GM23338 (cell line): Measurements from ENCODE around the gene NPDC1. TPM values are rescaled to one million over a fixed set of nuclear protein-coding genes. Genes with fewer than 3 reads are reported as not detected.

ENCODE experiments used
- ATAC-seq: fragments of 200-7000 bp; cut with Tn5 transposase; 3 replicates; pipeline ENCODE4 v1.9.1; 2020
- DNase-seq: peaks from one replicate; pipeline ENCODE4 v3.0.0-alpha.2; 2015; ENCODE audit warnings: low spot score
- H2AFZ ChIP-seq: fragments of 200-600 bp; sonication (generic); 2 replicates; pipeline ENCODE4 v1.8.0; 2016; ENCODE audit warnings: antibody characterized with exemption, mild to moderate bottlenecking, moderate library complexity
- H3F3A ChIP-seq: fragments of 200-600 bp; sonication (generic); replicated peaks from 2 replicates; pipeline ENCODE4 v1.8.0; 2017; ENCODE audit warnings: antibody characterized with exemption, mixed run types, low read depth
- H3K27ac ChIP-seq: fragments of 200-600 bp; sonication (generic); 2 replicates; pipeline ENCODE4 v1.6.1; 2016; ENCODE audit warnings: low read depth
- H3K27me3 ChIP-seq: fragments of 200-600 bp; sonication (generic); 2 replicates; pipeline ENCODE4 v1.8.0; 2016; ENCODE audit warnings: mild to moderate bottlenecking, mixed run types, moderate library complexity; ENCODE audit not compliant: insufficient read depth
- H3K36me3 ChIP-seq: fragments of 200-600 bp; sonication (generic); 2 replicates; pipeline ENCODE4 v1.8.0; 2016; ENCODE audit warnings: mild to moderate bottlenecking; ENCODE audit not compliant: insufficient read depth
- H3K4me1 ChIP-seq: fragments of 200-600 bp; sonication (generic); 2 replicates; pipeline ENCODE4 v1.8.0; 2016; ENCODE audit warnings: mild to moderate bottlenecking, moderate library complexity; ENCODE audit not compliant: insufficient read depth
- H3K4me2 ChIP-seq: fragments of 200-600 bp; sonication (generic); 2 replicates; pipeline ENCODE4 v1.7.1; 2017; ENCODE audit warnings: mixed run types
- H3K4me3 ChIP-seq: fragments of 200-600 bp; sonication (generic); 2 replicates; pipeline ENCODE4 v1.6.1; 2016; ENCODE audit warnings: mixed run types
- H3K79me2 ChIP-seq: fragments of 200-600 bp; sonication (generic); replicated peaks from 2 replicates; pipeline ENCODE4 v1.8.0; 2017; ENCODE audit warnings: mild to moderate bottlenecking; ENCODE audit not compliant: insufficient read depth
- H3K9me2 ChIP-seq: fragments of 200-600 bp; sonication (generic); 2 replicates; pipeline ENCODE4 v1.8.0; 2017; ENCODE audit not compliant: insufficient read depth
- H4K20me1 ChIP-seq: fragments of 200-600 bp; sonication (generic); replicated peaks from 2 replicates; pipeline ENCODE4 v1.8.0; 2017; ENCODE audit warnings: mild to moderate bottlenecking; ENCODE audit not compliant: insufficient read depth
- H3K27ac Mint-ChIP-seq: 2 replicates; pipeline ENCODE4 v1.8.0; 2020; ENCODE audit warnings: inconsistent platforms, mild to moderate bottlenecking, moderate library complexity, mixed read lengths
- H3K27me3 Mint-ChIP-seq: 3 replicates; pipeline ENCODE4 v1.8.0; 2022; ENCODE audit warnings: low read depth, mild to moderate bottlenecking, moderate library complexity, mixed read lengths, inconsistent platforms; ENCODE audit not compliant: insufficient read depth, poor library complexity
- H3K36me3 Mint-ChIP-seq: 3 replicates; pipeline ENCODE4 v1.8.0; 2021; ENCODE audit warnings: low read depth, mild to moderate bottlenecking, inconsistent platforms, moderate library complexity, mixed read lengths
- H3K4me1 Mint-ChIP-seq: 3 replicates; pipeline ENCODE4 v1.8.0; 2020; ENCODE audit warnings: mild to moderate bottlenecking, inconsistent platforms, mixed read lengths
- H3K4me3 Mint-ChIP-seq: 3 replicates; pipeline ENCODE4 v1.8.0; 2021; ENCODE audit warnings: moderate library complexity, mild to moderate bottlenecking, inconsistent platforms, mixed read lengths
- H3K9me3 Mint-ChIP-seq: 3 replicates; pipeline ENCODE4 v1.8.0; 2020; ENCODE audit warnings: moderate library complexity, mild to moderate bottlenecking, inconsistent platforms, mixed read lengths
- CREB1 ChIP-seq: fragments of 250-450 bp; sonication (Bioruptor Pico); IDR thresholded peaks from 2 replicates; pipeline ENCODE4 v1.5.0; 2020; ENCODE audit warnings: low read depth, mild to moderate bottlenecking, moderate library complexity
- EZH2 ChIP-seq: fragments of 200-600 bp; sonication (generic); IDR thresholded peaks from one replicate; pipeline ENCODE4 v1.8.0; 2017; ENCODE audit warnings: antibody characterized with exemption, mild to moderate bottlenecking, low read depth; ENCODE audit not compliant: unreplicated experiment
- EZH2phosphoT487 ChIP-seq: fragments of 200-600 bp; sonication (generic); IDR thresholded peaks from one replicate; pipeline ENCODE4 v1.8.1; 2018; ENCODE audit warnings: antibody characterized with exemption; ENCODE audit not compliant: unreplicated experiment
- JUNB ChIP-seq: IDR thresholded peaks from one replicate; pipeline ENCODE4 v1.6.1; 2016; ENCODE audit warnings: antibody characterized with exemption; ENCODE audit not compliant: unreplicated experiment
- NANOG ChIP-seq: IDR thresholded peaks from 2 replicates; pipeline ENCODE4 v1.6.1; 2016; ENCODE audit warnings: antibody characterized with exemption, borderline replicate concordance
- STAT1 ChIP-seq: IDR thresholded peaks from one replicate; pipeline ENCODE4 v1.6.1; 2016; ENCODE audit warnings: antibody characterized with exemption; ENCODE audit not compliant: unreplicated experiment
- ZNF114 ChIP-seq: fragments of 250-450 bp; sonication (Bioruptor Pico); IDR thresholded peaks from 2 replicates; pipeline ENCODE4 v1.5.0; 2020; ENCODE audit warnings: mild to moderate bottlenecking, moderate library complexity
- ZNF331 ChIP-seq: fragments of 250-450 bp; sonication (Bioruptor Pico); IDR thresholded peaks from 2 replicates; pipeline ENCODE4 v1.5.0; 2020; ENCODE audit warnings: low read depth, mild to moderate bottlenecking, moderate library complexity
- polyA plus RNA-seq: library from polyadenylated mRNA; unstranded; fragments of >200 nt; fragmentation: Nextera tagmentation; extraction: Ambion mirVana; gene quantifications from 2 replicates; pipeline ENCODE4 v1.2.1, GENCODE V29; 2016
- total RNA-seq: library from RNA; depleted of rRNA; stranded (reverse); fragments of >200 nt; shearing (Covaris generic); gene quantifications from 2 replicates; pipeline ENCODE4 v1.2.3, GENCODE V29; 2014
- TF ChIP-seq, protein P1 (sequence below): fragments of 250-450 bp; sonication (Bioruptor Pico); IDR thresholded peaks from 2 replicates; pipeline ENCODE4 v1.5.0; 2020; ENCODE audit warnings: mild to moderate bottlenecking, moderate library complexity
- TF ChIP-seq, protein P2 (sequence below): IDR thresholded peaks from 2 replicates; pipeline ENCODE4 v1.6.1; 2016; ENCODE audit warnings: antibody characterized with exemption
- TF ChIP-seq, protein P3 (sequence below), 2 experiments: fragments of 200-600 bp in 1 of 2; sonication (generic) in 1 of 2; conservative IDR thresholded peaks; 2 replicates each; pipeline versions ENCODE4 v1.5.1 to v1.6.1; 2016 to 2017; ENCODE audit warnings: antibody characterized with exemption in 2 of 2, low read depth in 2 of 2, mild to moderate bottlenecking in 2 of 2, moderate library complexity in 1 of 2

The NPDC1 gene
- total and polyA plus RNA-seq, 2 experiments from 2014 or later, result 34.3 to 35.5 TPM

DNA sequence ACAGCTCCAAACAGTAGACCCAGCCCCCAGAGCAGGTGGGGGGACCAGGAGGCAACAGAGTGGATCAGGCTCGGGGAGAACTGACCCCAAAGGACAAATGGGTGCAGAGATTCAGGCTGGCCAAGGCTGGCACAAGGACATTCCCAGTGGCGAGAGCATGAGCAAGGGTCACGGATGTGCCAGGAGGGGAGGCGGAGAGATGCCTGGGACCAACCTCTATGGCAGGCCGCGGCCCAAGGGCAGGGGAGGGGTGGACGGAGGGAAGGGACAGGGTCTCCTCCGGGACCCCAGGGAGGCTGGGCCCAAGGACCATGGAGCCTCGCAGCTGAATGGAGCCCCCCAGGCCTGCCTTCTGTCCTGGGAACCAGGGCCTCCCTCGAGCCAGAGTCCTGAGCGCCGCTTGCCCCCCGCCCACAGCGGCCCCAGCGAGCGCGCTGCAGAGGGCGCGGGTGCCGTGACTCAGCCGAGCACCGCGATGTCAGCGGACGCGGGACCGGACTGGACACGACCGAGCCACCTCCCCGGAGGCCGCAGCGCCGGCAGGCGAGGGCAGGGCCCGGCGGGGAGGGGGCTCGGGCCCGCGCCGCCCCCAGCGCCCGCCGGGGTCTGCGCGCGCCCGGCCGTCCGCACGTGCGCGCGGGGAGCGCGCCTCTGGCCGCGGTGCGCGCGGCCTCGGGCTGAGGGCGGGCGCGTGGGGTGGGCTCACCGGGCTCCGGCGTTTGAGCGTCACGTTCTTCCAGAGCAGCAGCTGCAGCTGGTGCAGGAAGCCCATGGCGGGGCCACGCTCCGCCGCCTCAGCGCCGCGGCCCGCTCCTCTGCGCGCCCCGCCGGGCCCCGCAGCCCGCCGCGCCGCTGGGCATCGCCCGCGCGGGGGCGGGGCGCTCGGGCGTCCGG is 18.4 kb downstream of the NPDC1 start, which contains the start of gene ABCA2 (continued):
- TF ChIP-seq, protein P1, sequence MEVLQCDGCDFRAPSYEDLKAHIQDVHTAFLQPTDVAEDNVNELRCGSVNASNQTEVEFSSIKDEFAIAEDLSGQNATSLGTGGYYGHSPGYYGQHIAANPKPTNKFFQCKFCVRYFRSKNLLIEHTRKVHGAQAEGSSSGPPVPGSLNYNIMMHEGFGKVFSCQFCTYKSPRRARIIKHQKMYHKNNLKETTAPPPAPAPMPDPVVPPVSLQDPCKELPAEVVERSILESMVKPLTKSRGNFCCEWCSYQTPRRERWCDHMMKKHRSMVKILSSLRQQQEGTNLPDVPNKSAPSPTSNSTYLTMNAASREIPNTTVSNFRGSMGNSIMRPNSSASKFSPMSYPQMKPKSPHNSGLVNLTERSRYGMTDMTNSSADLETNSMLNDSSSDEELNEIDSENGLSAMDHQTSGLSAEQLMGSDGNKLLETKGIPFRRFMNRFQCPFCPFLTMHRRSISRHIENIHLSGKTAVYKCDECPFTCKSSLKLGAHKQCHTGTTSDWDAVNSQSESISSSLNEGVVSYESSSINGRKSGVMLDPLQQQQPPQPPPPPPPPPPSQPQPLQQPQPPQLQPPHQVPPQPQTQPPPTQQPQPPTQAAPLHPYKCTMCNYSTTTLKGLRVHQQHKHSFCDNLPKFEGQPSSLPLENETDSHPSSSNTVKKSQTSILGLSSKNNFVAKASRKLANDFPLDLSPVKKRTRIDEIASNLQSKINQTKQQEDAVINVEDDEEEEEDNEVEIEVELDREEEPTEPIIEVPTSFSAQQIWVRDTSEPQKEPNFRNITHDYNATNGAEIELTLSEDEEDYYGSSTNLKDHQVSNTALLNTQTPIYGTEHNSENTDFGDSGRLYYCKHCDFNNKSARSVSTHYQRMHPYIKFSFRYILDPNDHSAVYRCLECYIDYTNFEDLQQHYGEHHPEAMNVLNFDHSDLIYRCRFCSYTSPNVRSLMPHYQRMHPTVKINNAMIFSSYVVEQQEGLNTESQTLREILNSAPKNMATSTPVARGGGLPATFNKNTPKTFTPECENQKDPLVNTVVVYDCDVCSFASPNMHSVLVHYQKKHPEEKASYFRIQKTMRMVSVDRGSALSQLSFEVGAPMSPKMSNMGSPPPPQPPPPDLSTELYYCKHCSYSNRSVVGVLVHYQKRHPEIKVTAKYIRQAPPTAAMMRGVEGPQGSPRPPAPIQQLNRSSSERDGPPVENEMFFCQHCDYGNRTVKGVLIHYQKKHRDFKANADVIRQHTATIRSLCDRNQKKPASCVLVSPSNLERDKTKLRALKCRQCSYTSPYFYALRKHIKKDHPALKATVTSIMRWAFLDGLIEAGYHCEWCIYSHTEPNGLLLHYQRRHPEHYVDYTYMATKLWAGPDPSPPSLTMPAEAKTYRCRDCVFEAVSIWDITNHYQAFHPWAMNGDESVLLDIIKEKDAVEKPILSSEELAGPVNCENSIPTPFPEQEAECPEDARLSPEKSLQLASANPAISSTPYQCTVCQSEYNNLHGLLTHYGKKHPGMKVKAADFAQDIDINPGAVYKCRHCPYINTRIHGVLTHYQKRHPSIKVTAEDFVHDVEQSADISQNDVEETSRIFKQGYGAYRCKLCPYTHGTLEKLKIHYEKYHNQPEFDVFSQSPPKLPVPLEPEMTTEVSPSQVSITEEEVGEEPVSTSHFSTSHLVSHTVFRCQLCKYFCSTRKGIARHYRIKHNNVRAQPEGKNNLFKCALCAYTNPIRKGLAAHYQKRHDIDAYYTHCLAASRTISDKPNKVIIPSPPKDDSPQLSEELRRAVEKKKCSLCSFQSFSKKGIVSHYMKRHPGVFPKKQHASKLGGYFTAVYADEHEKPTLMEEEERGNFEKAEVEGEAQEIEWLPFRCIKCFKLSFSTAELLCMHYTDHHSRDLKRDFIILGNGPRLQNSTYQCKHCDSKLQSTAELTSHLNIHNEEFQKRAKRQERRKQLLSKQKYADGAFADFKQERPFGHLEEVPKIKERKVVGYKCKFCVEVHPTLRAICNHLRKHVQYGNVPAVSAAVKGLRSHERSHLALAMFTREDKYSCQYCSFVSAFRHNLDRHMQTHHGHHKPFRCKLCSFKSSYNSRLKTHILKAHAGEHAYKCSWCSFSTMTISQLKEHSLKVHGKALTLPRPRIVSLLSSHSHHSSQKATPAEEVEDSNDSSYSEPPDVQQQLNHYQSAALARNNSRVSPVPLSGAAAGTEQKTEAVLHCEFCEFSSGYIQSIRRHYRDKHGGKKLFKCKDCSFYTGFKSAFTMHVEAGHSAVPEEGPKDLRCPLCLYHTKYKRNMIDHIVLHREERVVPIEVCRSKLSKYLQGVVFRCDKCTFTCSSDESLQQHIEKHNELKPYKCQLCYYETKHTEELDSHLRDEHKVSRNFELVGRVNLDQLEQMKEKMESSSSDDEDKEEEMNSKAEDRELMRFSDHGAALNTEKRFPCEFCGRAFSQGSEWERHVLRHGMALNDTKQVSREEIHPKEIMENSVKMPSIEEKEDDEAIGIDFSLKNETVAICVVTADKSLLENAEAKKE (CRISPR knock-in tag), result no peak
- TF ChIP-seq CREB1 (CRISPR knock-in tag), result no peak
- TF ChIP-seq EZH2, result no peak
- TF ChIP-seq, protein P2, sequence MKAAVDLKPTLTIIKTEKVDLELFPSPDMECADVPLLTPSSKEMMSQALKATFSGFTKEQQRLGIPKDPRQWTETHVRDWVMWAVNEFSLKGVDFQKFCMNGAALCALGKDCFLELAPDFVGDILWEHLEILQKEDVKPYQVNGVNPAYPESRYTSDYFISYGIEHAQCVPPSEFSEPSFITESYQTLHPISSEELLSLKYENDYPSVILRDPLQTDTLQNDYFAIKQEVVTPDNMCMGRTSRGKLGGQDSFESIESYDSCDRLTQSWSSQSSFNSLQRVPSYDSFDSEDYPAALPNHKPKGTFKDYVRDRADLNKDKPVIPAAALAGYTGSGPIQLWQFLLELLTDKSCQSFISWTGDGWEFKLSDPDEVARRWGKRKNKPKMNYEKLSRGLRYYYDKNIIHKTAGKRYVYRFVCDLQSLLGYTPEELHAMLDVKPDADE, result no peak

DNA sequence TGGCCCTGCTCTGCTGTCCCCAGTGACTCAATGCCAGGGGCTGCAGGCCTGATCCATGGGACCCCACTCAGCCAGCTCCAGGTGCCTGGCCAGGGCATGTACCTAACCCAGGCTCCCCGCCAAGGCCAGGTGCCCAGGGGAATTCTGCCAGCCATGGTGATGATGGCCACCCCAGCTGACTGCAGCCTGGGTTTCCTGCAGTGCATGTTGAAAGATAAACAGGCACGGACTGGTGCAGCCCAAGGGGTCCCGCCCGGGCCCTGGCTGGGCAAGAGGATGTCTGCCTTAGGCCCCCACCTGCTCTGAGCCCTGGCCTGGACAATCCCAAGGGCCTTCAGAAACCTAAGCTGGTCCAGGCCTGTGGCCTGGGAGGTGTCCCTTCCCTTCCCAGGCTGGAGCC is 19.1 kb downstream of the NPDC1 start:
- Histone ChIP-seq H2AFZ (no peak overlapping the region), H3K4me1 (peaks cover 7% of the 10 kb centered on the region; the same call in 1 of the 2 replicates), H3K9me2 (no peaks in the 10 kb centered on the region), H3K27me3 (peaks cover 21% of the 10 kb centered on the region), H3K79me2 (no peaks in the 10 kb centered on the region), H3K4me2 (no peak overlapping the region; the same call in 1 of the 2 replicates), H3K27ac (no peak overlapping the region), H3K4me3 (peak overlapping the region; percentile 57; the same call in 1 of the 2 replicates), H4K20me1 (no peaks in the 10 kb centered on the region), H3K36me3 (no peaks in the 10 kb centered on the region), H3F3A (0 out of 2 replicates have a peak, but pooled peaks cover 6% of the 10 kb centered on the region)
- Mint-ChIP-seq H3K36me3 (no peaks in the 10 kb centered on the region), H3K4me3 (no peak overlapping the region; the same call in 2 of the 3 replicates), H3K9me3 (no peaks in the 10 kb centered on the region), H3K27ac (no peak overlapping the region), H3K4me1 (no peaks in the 10 kb centered on the region; the same call in 2 of the 3 replicates), H3K27me3 (peaks cover 27% of the 10 kb centered on the region)
- DNase-seq (no peak), ATAC-seq (no peak)
- TF ChIP-seq JUNB (no peak), EZH2phosphoT487 (no peak), ZNF114 (CRISPR knock-in tag) (no peak), NANOG (no peak), ZNF331 (CRISPR knock-in tag) (no peak), STAT1 (no peak), CREB1 (CRISPR knock-in tag) (no peak)
- TF ChIP-seq, protein P2, result no peak
- TF ChIP-seq, protein P3, sequence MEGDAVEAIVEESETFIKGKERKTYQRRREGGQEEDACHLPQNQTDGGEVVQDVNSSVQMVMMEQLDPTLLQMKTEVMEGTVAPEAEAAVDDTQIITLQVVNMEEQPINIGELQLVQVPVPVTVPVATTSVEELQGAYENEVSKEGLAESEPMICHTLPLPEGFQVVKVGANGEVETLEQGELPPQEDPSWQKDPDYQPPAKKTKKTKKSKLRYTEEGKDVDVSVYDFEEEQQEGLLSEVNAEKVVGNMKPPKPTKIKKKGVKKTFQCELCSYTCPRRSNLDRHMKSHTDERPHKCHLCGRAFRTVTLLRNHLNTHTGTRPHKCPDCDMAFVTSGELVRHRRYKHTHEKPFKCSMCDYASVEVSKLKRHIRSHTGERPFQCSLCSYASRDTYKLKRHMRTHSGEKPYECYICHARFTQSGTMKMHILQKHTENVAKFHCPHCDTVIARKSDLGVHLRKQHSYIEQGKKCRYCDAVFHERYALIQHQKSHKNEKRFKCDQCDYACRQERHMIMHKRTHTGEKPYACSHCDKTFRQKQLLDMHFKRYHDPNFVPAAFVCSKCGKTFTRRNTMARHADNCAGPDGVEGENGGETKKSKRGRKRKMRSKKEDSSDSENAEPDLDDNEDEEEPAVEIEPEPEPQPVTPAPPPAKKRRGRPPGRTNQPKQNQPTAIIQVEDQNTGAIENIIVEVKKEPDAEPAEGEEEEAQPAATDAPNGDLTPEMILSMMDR (conservative IDR thresholded peaks at IDR 0.05; ENCODE audit: low read depth in 2 of 2), result no peak
